Globus pallidus (tissue), 1 donor: ENCODE measurements around the gene LIMK1.
A peak's percentile ranks its signal among the peaks of the same experiment; 100 is the strongest.
"Not testable (repeated sequence)": the region's sequence is repeated elsewhere in the genome, so short reads cannot be mapped to it uniquely, and the experiment has no call there.

Experiments used
- DNase-seq: peaks from one replicate; pipeline ENCODE4 v3.0.0-alpha.2; 2015; ENCODE audit warnings: low spot score

LIMK1 gene

GRCh38 chr7:74126220-74126880 lies 42.7 kb downstream of the LIMK1 start:
- no peak for DNase-seq

GRCh38 chr7:74129887-74130286 lies 46.3 kb downstream of the LIMK1 start:
- DNase-seq = no peak

GRCh38 chr7:74130518-74130917 lies 46.9 kb downstream of the LIMK1 start:
- DNase-seq = no peak

GRCh38 chr7:74134117-74134620 lies 50.6 kb downstream of the LIMK1 start:
- no peak for DNase-seq

- DNase-seq = no peak
Observed at GRCh38 chr7:74138334-74138867, 54.8 kb downstream of the LIMK1 start.

- peak; percentile 10 for DNase-seq
Observed at GRCh38 chr7:74138945-74139843, 55.6 kb downstream of the LIMK1 start.

GRCh38 chr7:74141705-74142104 lies 58.1 kb downstream of the LIMK1 start:
- DNase-seq = no peak

GRCh38 chr7:74143383-74143782 lies 59.8 kb downstream of the LIMK1 start:
- DNase-seq = no peak

- DNase-seq = no peak
Observed at GRCh38 chr7:74148491-74148890, 64.9 kb downstream of the LIMK1 start.

- no peak for DNase-seq
Observed at GRCh38 chr7:74149071-74149470, 65.5 kb downstream of the LIMK1 start.

GRCh38 chr7:74149603-74150002 lies 66.0 kb downstream of the LIMK1 start:
- DNase-seq = no peak

- no peak for DNase-seq
Observed at GRCh38 chr7:74153736-74154135, 70.1 kb downstream of the LIMK1 start.

GRCh38 chr7:74155810-74156395 lies 72.3 kb downstream of the LIMK1 start:
- no peak for DNase-seq

GRCh38 chr7:74157605-74158004 lies 74.0 kb downstream of the LIMK1 start:
- DNase-seq = no peak

- no peak for DNase-seq
Observed at GRCh38 chr7:74164985-74165456, 81.4 kb downstream of the LIMK1 start.

GRCh38 chr7:74165867-74166593 lies 82.4 kb downstream of the LIMK1 start:
- no peak for DNase-seq

- not testable (repeated sequence) for DNase-seq
Observed at GRCh38 chr7:74167324-74167723, 83.7 kb downstream of the LIMK1 start.
